ENCODE measurements around the gene OR10H1. TPM values are rescaled to one million over a fixed set of nuclear protein-coding genes. Genes with fewer than 3 reads are reported as not detected.
"Not testable (repeated sequence)": the region's sequence is repeated elsewhere in the genome, so short reads cannot be mapped to it uniquely, and the experiment has no call there.

OR10H1 gene
- total RNA-seq, 1 donor from 2014 or later: not detected

DNA sequence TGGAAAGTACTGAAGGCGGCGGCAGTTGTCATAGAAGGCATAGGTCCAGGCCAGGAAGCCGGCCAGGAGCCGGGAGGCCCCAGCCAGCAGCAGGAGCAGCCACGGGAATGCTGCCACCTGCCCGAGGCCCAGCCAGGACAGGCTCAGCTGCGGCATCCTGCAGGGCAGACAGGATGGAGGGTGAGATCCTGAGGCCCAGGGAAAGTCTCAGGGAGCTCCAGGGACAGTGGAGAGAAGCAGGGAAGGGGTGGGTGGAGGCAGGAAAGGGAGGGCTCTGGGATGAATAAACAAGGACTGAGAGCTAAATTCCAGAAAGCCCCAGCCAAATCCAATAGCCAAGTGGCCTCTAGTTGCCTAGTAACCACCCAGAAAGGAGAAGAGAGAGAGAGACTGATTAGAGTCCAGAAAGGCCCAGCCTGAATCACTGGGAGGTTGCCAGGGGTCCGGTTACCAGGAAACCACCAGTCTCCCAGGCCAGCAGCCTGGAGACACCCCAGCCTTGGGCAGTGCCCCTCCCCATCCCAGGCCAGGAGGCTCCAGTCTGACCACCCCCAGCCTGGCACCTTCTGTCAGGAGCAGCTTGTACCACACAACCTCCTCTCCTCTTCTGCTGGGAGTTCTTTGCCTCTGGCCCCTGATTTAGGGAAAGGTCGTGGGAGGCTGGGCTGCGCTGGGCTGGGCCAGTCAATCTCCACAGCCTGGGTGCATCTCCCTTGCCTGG is 35.5 kb downstream of the OR10H1 start:
- intact Hi-C loops (cut with DNase I): no loop called here
- DNase-seq (ENCODE audit: low spot score): peak; percentile 81

DNA sequence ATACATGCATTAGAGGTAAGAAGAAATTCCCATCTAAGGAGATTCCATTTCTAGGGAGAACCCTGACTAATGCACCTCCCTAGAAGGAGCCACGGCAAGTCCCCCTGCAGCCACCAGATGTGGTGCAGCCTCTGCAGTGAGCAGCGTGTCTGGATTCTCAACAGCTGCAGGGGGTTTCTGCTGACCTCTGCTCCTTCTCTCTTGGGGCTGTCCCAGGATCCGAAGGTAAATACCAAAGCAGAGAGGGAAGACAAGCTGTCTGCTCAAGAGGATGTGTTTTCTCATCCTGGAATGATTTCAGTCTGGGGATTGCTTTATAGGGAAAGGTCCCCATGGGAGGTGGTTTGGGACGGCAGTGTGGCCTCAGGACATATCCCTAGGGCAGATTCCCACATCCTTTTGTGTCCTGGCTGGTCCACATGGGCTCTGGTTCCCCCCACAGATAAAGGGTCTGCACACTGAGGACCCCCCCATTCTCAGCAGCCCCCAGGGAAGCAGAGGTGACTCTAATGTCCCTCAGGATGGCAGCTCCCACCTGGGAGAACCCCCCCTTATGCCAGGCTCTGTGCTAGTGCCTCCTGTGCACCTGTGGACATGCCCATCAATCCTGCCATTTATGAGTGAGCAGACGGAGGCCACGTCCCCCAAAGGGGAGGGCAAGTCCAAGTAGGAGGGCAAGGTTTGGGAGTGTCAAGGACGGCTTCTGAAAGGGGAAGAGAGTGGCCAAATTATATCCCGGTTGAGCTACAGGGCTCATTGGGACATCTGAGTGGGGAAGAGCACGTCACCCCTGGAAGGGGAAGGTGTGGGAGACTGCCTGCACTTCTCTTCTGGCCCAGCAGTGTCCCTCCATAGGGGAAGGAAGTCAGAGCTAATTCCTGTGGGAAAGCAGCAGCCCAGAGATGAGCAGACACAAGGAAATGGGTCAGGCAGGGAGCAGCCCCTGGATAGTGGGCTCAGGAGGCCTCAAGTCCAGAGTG is 38.2 kb downstream of the OR10H1 start:
- intact Hi-C loops (cut with DNase I): no loop called here
- DNase-seq (ENCODE audit: low spot score): no peak

DNA sequence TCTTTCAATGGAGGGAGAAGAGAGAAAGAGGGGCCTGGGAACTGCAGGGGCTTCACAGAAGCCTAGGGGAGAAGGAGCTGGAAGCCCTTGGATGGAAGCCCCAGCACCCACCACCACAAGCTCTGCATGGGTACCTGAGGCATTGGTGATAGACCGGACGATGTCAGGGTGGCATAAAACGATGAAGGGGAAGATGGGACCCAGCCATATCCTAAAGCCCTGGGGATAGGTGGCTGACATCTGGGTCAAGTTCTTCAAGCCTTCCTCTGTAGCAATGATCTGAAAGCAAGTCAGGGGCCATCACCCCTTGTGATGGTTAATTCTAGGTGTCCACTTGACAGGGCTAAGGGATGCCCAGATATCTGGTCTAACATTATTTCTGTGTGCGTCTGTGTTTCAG is 39.2 kb downstream of the OR10H1 start:
- no peak for DNase-seq (ENCODE audit: low spot score)
- intact Hi-C loops (cut with DNase I): no loop called here

DNA sequence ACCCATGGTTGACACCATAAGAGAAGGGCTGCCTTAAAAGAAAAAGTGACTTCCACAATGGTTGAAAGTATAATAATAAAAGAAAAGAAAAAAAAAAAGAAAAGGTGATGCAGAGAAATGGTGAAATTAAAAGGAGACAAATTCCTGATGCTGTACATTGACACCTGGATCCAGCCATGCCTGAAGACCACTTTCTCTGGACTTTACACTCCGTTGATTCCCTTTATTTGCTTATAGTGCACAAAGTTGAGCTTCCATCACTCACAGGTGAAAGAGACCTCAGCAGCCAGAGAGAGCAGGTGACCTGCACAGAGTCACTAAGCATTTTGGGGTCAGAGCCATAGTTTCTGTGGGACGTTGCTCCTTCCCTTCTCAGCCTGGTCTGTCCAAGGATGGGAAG is 40.2 kb downstream of the OR10H1 start:
- no peak for DNase-seq (ENCODE audit: low spot score)
- intact Hi-C loops (cut with DNase I): no loop called here

DNA sequence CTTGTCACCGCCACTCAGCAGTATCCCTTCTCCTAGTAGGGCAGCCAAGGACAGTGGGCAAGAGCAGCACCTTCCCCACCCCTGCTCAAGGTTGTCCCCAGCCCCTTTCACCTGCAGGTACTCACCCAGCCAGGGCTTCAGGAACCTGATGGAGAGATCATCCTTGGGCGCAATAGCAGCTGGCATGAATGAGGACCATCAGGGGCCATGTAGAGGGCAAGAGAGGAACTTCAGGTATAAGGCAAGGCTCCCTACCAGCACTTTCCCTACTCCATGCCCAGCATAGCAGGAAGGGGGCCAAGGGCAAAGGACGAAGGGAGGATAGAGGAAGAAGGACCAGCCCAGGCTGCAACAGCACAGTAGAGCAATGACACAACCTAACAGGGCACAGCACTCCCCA is 41.3 kb downstream of the OR10H1 start:
- intact Hi-C loops (cut with DNase I); DNase-seq (ENCODE audit: low spot score): not testable (repeated sequence)

DNA sequence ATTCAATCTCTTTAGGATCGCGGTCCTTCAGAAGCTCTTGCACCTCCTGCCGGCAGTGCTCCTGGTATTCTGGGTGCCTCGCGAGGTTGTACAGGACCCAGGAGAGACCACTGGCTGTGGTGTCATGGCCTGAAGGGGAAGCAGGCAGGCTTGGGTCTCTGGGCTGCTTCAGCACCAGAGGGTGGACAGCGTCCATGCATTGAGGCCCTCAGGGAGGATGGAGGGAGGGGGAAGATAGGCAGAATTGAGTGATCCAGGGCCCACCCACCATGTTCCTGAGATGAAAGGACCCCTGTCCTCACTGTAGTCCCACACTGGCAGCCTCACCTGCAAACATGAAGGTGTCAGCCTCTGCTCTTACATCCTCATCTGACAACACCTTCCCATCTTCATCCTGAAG is 45.9 kb downstream of the OR10H1 start:
- DNase-seq (ENCODE audit: low spot score): no peak
- intact Hi-C loops (cut with DNase I): no loop called here

DNA sequence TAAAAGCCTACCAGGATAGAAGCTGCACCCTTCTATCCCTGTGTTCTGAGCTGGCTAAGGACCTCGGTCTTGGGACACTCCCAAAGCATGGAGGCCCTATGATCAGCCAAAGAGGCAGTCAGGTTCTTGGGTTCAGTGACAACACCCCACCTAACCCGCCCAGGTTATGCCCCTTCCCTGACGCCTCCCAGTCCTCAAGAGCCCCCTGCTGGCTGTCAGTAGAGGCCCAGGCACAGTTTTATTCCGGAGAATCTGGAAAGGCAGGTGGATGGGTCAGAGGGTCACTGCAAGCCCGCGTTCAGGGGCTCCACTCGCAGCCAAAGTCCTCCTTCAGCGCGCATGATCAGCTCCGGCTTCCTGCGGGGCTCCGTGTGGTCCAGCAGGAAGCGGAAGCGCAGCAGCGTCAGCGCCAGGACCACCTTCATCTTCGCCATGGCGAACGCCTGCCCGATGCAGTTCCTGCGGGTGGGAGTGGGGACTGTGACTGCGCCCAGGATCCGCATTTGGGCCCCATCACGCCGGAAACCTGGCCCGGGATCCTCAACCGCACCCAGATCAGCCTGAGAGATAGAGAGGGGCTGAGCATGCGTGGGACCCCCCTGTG is 55.4 kb downstream of the OR10H1 start:
- DNase-seq (ENCODE audit: low spot score): no peak
- intact Hi-C loops (cut with DNase I): no loop called here

DNA sequence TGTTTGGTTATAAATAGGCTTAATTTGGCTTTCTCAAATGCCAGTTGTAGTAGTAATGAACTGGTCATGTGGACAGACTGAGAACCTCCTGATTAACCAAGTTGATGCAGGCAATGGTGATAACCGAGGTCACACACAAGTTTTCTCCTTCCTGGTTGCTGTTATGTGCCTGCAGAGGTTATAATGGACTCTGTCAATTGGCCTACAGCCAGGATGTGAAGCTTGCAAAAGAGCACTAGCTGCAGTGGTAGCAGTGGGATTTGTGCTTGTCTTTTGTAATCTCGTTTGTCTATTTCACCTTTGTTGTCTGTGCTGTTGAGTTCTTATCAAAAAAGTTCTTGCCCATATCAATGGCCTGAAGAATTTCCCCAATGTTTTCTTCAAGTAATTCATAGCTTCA is 57.1 kb downstream of the OR10H1 start:
- intact Hi-C loops (cut with DNase I): no loop called here
- no peak for DNase-seq (ENCODE audit: low spot score)

Other genes with a start within 250 kb of the OR10H1 start
- gene CYP4F8, start 200.4 kb downstream of the OR10H1 start, total RNA-seq: not detected
- gene CYP4F3, start 174.8 kb downstream of the OR10H1 start, total RNA-seq: 1.00 TPM
- gene CYP4F12, start 142.6 kb downstream of the OR10H1 start, total RNA-seq: 1.9 TPM
- not detected for gene OR10H2, start 87.6 kb downstream of the OR10H1 start, total RNA-seq
- not detected for gene OR10H3, start 77.7 kb downstream of the OR10H1 start, total RNA-seq
- gene OR10H5, start 28.0 kb downstream of the OR10H1 start, total RNA-seq: not detected
- not detected for gene CYP4F2, start 82.4 kb upstream of the OR10H1 start, total RNA-seq
- gene CYP4F11, start 118.9 kb upstream of the OR10H1 start, total RNA-seq: 0.81 TPM
- gene OR10H4, start 133.3 kb upstream of the OR10H1 start, total RNA-seq: not detected